ENCODE measurements around the gene UNG. TPM values are rescaled to one million over a fixed set of nuclear protein-coding genes. Genes with fewer than 3 reads are reported as not detected.
A peak's percentile ranks its signal among the peaks of the same experiment; 100 is the strongest.

UNG gene
- total RNA-seq, 1 experiment from 2014 or later = 188 TPM

GRCh38 chr12:109092497-109093021, 4.8 kb upstream of the UNG start:
- H4K8ac ChIP-seq (replicated peaks; ENCODE audit: insufficient read length, low read depth, low read length) = no peak overlapping the region
- H3K23me2 ChIP-seq (ENCODE audit: insufficient read length, low read depth, low read length, poor library complexity, severe bottlenecking) = peaks cover 9% of the 10 kb centered on the region
- no peaks in the 10 kb centered on the region for H4K20me1 ChIP-seq (ENCODE audit: control insufficient read depth, insufficient read depth, insufficient read length)
- H3K9ac ChIP-seq (ENCODE audit: extremely low read depth, insufficient read length, low read length) = no peak overlapping the region
- H2BK15ac ChIP-seq (ENCODE audit: low read depth, low read length) = no peak overlapping the region
- no peaks in the 10 kb centered on the region for H3K9me3 ChIP-seq (ENCODE audit: control insufficient read depth, low read depth, low read length)
- no peak overlapping the region for H2BK20ac ChIP-seq (ENCODE audit: low read depth, low read length, poor library complexity, severe bottlenecking)
- no peak for TF ChIP-seq CTCF (conservative IDR thresholded peaks at IDR 0.05)
- H2BK5ac ChIP-seq (ENCODE audit: insufficient read length, low read length) = no peak overlapping the region
- no peak overlapping the region for H2BK12ac ChIP-seq (ENCODE audit: insufficient read length, low read depth, low read length)
- H3K79me1 ChIP-seq (ENCODE audit: insufficient read depth, low read depth, low read length, poor library complexity, severe bottlenecking) = no peaks in the 10 kb centered on the region
- H3K18ac ChIP-seq (ENCODE audit: insufficient read length, low read depth, low read length) = no peak overlapping the region
- Mint-ChIP-seq H3K27ac (no peak overlapping the region), H3K27me3 (ENCODE audit: low read depth) (peaks cover 14% of the 10 kb centered on the region), H3K4me1 (peaks cover 10 to 22% of the 10 kb centered on the region in 2 experiments; a peak in 2 of 4 replicates), H3K36me3 (ENCODE audit: insufficient read depth in 1 of 3, low read depth in 3 of 3) (peaks cover 12 to 43% (median 41%) of the 10 kb centered on the region in 3 experiments), H3K4me3 (peak overlapping the region; percentile 62 to 74), H3K9me3 (no peaks in the 10 kb centered on the region)
- H3K27me3 ChIP-seq (ENCODE audit: insufficient read depth, low read length) = no peaks in the 10 kb centered on the region
- no CpG with 5 or more reads among the region's 6 CpGs for WGBS (ENCODE audit: extremely low coverage, insufficient read length, low lambda C conversion rate)
- H3K27ac ChIP-seq (ENCODE audit: insufficient read length, low read depth, low read length) = no peak overlapping the region
- DNase-seq = no peak
- no peak overlapping the region for H4K5ac ChIP-seq (ENCODE audit: insufficient read length, low read depth, low read length)
- H3K23ac ChIP-seq (ENCODE audit: insufficient read length, low read depth, low read length) = no peak overlapping the region
- H3K4me1 ChIP-seq (ENCODE audit: insufficient read depth, low read length) = no peaks in the 10 kb centered on the region
- H2AFZ ChIP-seq (ENCODE audit: low read length) = no peak overlapping the region
- no peak overlapping the region for H4K91ac ChIP-seq (ENCODE audit: insufficient read length, low read depth, low read length)
- H3K14ac ChIP-seq (ENCODE audit: insufficient read depth, low read length) = no peak overlapping the region; the same call in 1 of the 2 replicates
- no peak overlapping the region for H2BK120ac ChIP-seq (ENCODE audit: low read depth, low read length, poor library complexity, severe bottlenecking)
- peak overlapping the region; percentile 51 for H3K4me2 ChIP-seq (ENCODE audit: insufficient read depth, insufficient read length, low read length)
- H3K56ac ChIP-seq (ENCODE audit: insufficient read length, low read depth, low read length) = no peak overlapping the region
- H3T11ph ChIP-seq (ENCODE audit: low read length) = no peak overlapping the region
- H2AK5ac ChIP-seq (ENCODE audit: insufficient read length, low read length) = no peak overlapping the region
- H3K4ac ChIP-seq (ENCODE audit: low read depth, low read length) = no peak overlapping the region; the same call in 1 of the 2 replicates
- no peaks in the 10 kb centered on the region for H3K79me2 ChIP-seq (ENCODE audit: insufficient read depth, low read length)
